AG09319 (cell line): ENCODE data around the gene RORC.
"Not testable (repeated sequence)": the region's sequence is repeated elsewhere in the genome, so short reads cannot be mapped to it uniquely, and the experiment has no call there.

Source experiments
- DNase-seq: peaks from one replicate; pipeline ENCODE4 v3.0.0-alpha.2; 2010; ENCODE audit warnings: low read depth; ENCODE audit errors: extremely low read depth
- TF ChIP-seq, protein P1 (sequence below): IDR thresholded peaks from 2 replicates; pipeline ENCODE4 v1.5.1; 2011; ENCODE audit warnings: low read depth, mild to moderate bottlenecking, inconsistent platforms, low read length, moderate library complexity

RORC gene

GRCh38 chr1:151831605-151832004 lies at the start of gene RORC:
Gene RORC, minus strand, starts transcription at chr1:151831802. Its CDS starts 38 bp downstream, at chr1:151831764.
- no peak for DNase-seq
- TF ChIP-seq, protein P1, sequence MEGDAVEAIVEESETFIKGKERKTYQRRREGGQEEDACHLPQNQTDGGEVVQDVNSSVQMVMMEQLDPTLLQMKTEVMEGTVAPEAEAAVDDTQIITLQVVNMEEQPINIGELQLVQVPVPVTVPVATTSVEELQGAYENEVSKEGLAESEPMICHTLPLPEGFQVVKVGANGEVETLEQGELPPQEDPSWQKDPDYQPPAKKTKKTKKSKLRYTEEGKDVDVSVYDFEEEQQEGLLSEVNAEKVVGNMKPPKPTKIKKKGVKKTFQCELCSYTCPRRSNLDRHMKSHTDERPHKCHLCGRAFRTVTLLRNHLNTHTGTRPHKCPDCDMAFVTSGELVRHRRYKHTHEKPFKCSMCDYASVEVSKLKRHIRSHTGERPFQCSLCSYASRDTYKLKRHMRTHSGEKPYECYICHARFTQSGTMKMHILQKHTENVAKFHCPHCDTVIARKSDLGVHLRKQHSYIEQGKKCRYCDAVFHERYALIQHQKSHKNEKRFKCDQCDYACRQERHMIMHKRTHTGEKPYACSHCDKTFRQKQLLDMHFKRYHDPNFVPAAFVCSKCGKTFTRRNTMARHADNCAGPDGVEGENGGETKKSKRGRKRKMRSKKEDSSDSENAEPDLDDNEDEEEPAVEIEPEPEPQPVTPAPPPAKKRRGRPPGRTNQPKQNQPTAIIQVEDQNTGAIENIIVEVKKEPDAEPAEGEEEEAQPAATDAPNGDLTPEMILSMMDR: no peak

DNA sequence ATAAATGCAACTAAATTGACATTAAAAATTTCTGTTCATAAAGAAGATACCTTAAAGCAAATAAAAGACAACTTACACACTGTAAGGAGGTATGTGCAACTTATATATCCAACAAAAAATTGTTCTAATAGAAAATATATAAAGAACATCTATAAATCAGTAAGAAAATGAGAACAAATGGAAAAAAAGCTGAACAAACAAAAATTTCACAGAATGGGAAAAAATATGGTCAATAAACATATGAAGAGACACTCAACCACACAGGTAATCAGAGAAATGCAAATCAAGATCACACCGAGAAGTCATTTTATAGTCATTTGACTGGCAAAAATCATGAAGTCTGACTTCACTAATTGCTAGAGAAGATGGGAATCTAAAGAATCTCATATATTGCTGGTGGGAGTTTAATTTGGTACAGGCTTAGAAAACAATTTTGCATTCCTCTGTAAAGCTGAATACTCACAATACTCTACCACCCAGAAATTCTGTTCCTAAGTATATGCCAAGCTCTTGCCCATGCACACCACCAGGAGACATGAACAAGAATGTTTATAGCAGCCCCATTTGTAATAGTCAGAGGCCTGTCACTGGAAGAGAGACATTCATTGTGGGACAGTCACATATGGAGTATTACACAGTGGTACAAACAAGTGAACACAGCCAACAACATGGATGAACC lies 44.0 kb upstream of the RORC start:
- DNase-seq: no peak
- TF ChIP-seq, protein P1: no peak

- DNase-seq: not testable (repeated sequence)
Measured at GRCh38 chr1:151872776-151873175, 41.2 kb upstream of the RORC start.

GRCh38 chr1:151871284-151872030 lies 39.9 kb upstream of the RORC start:
- DNase-seq: no peak
- TF ChIP-seq, protein P1: no peak

DNA sequence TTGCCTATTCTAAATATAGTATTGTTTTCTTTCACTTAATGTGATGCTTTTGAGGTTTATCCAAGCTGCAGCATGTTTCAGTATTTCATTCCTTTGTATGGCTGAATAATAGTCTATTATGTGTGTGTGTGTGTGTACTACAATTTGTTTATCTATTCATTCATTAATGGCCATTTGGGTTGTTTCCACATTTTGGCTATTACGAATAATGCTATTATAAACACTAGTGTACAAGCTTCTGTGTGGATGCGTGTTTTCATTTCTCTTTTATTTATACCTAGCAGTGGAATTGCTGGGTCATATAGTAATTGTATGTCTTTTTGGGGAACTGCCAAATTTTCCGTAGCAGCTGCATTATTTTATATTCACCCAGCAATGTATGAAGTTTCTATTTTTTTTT lies 36.9 kb upstream of the RORC start:
- DNase-seq: no peak

GRCh38 chr1:151867765-151868411 lies 36.3 kb upstream of the RORC start:
- TF ChIP-seq, protein P1: no peak
- no peak for DNase-seq

More for the DNA sequence above, 36.9 kb upstream of the RORC start:
- TF ChIP-seq, protein P1: no peak

GRCh38 chr1:151867321-151867720 lies 35.7 kb upstream of the RORC start:
- TF ChIP-seq, protein P1: no peak
- no peak for DNase-seq
